ENCODE results near the gene KANSL2.
"Not testable (repeated sequence)": the region's sequence is repeated elsewhere in the genome, so short reads cannot be mapped to it uniquely, and the experiment has no call there.

- TF ChIP-seq, protein P1, sequence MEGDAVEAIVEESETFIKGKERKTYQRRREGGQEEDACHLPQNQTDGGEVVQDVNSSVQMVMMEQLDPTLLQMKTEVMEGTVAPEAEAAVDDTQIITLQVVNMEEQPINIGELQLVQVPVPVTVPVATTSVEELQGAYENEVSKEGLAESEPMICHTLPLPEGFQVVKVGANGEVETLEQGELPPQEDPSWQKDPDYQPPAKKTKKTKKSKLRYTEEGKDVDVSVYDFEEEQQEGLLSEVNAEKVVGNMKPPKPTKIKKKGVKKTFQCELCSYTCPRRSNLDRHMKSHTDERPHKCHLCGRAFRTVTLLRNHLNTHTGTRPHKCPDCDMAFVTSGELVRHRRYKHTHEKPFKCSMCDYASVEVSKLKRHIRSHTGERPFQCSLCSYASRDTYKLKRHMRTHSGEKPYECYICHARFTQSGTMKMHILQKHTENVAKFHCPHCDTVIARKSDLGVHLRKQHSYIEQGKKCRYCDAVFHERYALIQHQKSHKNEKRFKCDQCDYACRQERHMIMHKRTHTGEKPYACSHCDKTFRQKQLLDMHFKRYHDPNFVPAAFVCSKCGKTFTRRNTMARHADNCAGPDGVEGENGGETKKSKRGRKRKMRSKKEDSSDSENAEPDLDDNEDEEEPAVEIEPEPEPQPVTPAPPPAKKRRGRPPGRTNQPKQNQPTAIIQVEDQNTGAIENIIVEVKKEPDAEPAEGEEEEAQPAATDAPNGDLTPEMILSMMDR (IDR thresholded peaks at IDR 0.05) = not testable (repeated sequence)
- TF ChIP-seq EP300 (IDR thresholded peaks at IDR 0.05) = not testable (repeated sequence)
These were observed 36.7 kb downstream of the KANSL2 start for GRCh38 chr12:48645354-48645753.

Measured in ovary (tissue), 3 donors.